NCI-H446 treated with DMSO at 0.1 percent for 48 hours (cell line): ENCODE results near the gene NDUFB8.
A peak's percentile ranks its signal among the peaks of the same experiment; 100 is the strongest.

ENCODE experiments used
- DNase-seq: peaks from one replicate; lab custom pipeline; 2025; lab: John Stamatoyannopoulos, UW

Gene NDUFB8

DNA sequence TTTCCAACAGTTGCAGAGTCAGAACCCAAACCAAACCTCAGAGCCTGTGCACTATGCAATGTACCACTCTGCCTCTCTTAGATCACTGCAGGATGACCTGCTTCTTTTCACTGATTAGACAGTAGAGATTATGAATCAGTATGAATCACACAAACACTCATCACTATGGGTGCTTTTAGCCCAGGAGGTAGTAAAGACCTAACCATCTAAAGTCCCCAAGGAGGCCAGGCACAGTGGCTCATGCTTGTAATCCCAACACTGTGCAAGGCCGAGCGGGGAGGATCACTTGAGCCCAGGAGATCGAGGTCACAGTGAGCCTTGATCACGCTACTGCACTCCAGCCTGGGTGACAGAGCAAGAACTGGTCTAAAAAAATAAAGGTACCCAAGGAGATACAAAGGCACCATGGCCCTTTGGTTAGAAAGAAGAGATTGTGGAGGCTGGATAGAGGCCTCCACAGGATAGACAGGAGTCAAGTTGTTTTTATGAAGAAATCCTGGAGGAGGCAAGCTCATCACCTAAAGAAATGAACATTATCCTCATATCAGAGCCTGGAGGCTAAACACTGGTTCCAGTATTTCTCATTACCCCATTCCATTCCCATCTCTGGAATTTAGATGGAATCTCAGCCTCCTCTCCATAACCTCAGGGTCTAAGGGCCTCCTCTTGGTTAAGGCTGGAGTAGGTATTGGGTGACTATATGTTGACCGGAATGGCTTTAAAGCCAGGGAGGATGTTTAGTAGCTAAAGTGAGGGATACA, 22.9 kb downstream of the NDUFB8 start:
- DNase-seq = no peak

- DNase-seq = no peak
Measured at GRCh38 chr10:100505164-100505563, 24.5 kb downstream of the NDUFB8 start.

DNA sequence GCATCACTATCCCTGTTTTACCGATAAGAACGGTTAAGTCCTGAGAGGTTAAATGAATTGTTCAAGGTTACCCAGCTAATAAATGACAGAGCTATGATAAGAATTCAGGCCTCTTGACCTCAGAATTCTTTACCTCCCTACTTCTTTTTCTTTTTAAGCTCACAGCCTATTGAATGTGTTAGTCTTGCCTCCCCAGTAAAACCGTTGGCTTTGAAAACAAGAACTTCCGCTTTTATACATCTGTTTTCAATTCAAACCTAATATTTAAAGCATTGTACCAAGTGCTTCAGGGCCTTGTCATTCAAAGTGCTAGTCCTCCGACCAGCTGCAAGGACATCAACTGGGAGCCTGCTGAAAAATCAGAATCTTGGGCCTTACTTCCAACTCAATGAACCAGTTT, 25.6 kb downstream of the NDUFB8 start:
- DNase-seq = no peak

DNA sequence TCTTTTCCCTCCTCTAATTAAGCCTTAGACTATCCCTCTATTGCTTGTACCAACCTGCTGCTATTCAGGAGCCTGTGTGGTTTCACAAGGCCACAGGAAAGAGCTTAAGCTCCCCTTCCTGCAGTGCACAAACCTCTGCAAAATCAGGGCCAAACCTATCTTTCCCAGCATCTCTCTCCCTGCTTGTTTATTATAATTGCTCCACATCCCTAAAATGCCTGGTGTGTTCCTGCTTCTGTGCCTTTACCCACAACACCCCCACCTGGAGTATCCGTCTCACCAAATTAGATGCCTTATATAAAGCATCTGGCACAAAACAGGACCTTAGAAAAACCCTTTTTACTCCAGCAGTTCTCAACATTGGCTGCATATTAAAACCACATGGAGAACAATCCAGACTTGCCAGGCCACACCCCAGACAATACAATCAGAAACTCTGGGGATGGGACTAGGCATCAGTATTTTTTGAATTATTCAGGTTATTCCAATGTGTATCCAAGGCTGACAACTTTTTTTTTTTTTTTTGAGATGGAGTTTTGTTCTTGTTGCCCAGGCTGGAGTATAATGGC, 26.7 kb downstream of the NDUFB8 start:
- DNase-seq = no peak

GRCh38 chr10:100501423-100501822, 28.2 kb downstream of the NDUFB8 start:
- DNase-seq = no peak

- no peak for DNase-seq
Measured at GRCh38 chr10:100498059-100498458, 31.6 kb downstream of the NDUFB8 start.

DNA sequence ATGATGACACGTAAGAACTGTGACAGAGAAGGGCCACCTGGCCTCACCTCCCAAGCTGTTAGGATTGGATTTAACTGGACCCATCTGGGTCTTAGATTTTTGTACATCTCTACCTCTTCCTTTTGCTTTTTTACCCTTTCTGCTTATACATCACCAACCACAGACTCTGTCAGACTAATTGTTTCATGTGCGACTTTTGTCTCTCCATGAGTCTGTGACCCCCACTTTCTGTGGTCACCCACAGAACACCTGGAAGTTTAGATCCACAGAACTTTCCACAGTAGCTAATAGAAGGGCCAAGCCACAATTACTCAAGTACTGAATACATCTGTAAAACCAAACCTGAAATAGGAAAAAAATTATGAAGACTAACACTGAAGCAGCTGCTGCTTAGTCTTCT, 33.1 kb downstream of the NDUFB8 start:
- no peak for DNase-seq

DNA sequence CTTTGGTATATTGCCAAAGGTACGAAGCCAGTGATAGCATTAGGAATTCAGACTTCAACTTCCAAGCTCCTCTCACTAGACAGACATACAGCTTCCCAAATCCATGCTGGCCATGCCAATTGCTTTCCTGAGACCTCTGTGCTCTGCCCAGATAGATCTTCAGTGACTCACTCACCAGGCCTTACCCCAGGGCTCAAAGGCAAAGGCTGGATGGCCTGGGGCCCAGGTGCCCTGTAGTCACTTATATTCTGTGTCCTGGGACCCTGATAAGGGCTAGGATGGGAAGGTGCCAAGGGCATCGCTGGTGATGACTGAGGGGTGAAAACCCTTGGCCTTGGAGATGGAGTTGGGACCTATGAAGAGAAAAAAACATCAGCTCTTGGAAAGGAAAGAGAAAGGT, 39.1 kb downstream of the NDUFB8 start:
- no peak for DNase-seq

DNA sequence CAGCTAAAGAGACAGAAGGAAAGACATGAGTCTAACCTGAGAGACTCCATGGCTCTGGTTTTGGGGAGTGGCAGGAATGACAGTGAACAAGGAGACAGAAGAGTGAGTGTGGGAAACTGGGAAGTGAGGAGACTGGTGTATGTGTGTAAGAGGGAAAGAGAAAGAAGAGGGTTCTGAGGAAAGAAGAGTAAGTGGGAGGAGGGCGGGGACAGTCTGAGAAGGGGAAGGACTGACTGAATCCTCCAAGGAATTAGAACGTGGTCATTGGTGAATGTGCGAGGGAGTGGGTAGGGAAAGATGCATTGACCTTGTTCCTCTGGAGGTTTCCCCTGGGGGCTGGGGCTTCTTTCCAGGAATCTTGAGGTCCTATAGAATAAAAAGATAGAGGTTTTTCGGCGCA, 40.3 kb downstream of the NDUFB8 start:
- no peak for DNase-seq

DNA sequence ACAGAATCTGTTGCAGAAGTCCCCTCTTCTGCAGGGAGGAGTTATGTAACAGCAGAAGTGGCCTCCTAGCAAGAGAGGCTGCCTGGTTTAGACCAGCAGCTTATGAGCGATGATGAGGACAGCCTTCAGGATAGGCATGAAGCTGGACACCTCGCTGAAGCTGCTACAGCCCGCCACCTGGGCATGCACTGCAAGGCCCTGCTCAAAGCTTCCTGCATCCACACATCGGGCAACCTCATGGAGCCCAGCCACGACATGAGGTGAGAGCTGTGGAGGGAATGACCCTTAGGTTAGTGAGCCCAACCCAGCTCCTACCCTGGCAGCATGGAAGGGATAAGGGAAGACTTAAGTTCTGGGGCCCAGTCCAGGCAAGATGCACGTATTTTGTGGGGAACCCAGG, 42.1 kb downstream of the NDUFB8 start:
- DNase-seq = no peak

DNA sequence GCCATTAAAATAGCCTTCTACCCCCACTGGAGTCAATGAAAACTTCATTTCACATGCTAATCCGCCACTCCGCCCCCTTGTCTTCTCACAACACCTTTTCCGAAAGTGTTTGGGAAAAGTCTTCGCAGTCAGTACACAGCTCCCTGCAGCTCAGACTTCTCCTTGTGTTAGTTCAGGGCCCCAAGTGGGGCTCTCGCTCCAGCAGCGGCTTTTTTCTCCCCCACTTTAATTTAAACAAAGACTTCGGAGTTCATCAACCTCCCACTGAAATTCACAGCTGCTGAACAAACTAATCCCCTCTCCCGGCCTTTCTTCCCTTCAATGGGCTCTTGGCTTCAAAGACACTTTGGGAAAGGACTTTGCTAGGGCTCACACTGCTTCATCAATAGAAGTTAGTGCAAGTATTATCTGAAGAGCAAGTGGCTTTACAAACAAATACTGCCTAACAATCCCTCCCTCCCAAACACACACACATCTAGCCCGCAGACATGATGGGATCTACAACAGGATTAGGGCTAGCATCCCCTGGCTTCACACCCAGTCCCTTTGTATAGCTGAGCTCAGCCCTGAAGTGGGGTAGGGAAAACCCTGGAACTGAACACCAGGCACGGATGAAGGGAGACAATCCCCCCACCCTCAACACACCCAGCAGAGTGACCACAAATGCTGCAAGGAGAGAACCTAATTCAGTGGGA, 43.7 kb downstream of the NDUFB8 start:
- DNase-seq = no peak

- no peak for DNase-seq
Measured at GRCh38 chr10:100485366-100485765, 44.3 kb downstream of the NDUFB8 start.

- DNase-seq = no peak
Measured at GRCh38 chr10:100483876-100484666, 45.6 kb downstream of the NDUFB8 start.

GRCh38 chr10:100482834-100483185, 46.9 kb downstream of the NDUFB8 start:
- DNase-seq = no peak

DNA sequence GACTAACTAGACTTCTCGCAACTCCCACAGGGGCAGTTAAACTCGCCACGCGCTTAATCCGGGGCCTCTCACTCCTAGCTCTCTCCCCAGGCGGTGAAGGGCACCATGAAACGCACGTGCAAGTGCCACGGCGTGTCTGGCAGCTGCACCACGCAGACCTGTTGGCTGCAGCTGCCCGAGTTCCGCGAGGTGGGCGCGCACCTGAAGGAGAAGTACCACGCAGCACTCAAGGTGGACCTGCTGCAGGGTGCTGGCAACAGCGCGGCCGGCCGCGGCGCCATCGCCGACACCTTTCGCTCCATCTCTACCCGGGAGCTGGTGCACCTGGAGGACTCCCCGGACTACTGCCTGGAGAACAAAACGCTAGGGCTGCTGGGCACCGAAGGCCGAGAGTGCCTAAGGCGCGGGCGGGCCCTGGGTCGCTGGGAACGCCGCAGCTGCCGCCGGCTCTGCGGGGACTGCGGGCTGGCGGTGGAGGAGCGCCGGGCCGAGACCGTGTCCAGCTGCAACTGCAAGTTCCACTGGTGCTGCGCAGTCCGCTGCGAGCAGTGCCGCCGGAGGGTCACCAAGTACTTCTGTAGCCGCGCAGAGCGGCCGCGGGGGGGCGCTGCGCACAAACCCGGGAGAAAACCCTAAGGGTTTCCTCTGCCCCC, 47.4 kb downstream of the NDUFB8 start:
- DNase-seq = peak; percentile 0

DNA sequence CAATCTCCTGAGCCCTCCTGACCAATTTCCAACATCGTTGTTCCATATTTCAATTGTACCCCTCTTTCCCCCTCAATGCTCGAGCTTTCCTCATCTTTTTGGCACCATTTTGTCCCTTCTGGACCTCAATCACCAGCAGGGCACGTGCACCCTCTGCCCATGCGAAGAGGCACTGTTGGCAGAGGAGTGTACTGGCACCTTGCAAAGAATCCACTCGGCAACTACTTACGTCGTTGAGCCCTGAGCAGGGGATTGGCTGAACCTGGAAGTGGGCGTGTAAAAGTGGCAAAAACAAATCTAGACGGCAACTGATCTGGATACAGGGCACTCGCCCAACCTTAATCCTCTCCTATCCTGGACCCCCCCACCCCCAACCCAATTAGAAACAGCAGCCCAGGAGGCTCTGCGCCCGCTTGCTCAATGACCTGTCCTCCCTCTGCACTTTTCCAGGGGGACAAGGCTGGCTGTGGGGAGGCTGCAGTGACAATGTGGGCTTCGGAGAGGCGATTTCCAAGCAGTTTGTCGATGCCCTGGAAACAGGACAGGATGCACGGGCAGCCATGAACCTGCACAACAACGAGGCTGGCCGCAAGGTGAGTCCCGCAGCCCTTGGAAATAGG, 48.1 kb downstream of the NDUFB8 start:
- DNase-seq = peak; percentile 18

GRCh38 chr10:100480002-100480401, 49.7 kb downstream of the NDUFB8 start:
- DNase-seq = no peak

GRCh38 chr10:100479037-100479436, 50.6 kb downstream of the NDUFB8 start:
- DNase-seq = no peak

GRCh38 chr10:100477970-100478369, 51.7 kb downstream of the NDUFB8 start:
- DNase-seq = no peak
